Cardiac muscle cell (in vitro differentiated cells and primary cell): ENCODE data around the gene PDZD11. TPM values are rescaled to one million over a fixed set of nuclear protein-coding genes. Genes with fewer than 3 reads are reported as not detected.
A peak's percentile ranks its signal among the peaks of the same experiment; 100 is the strongest.

ENCODE experiments used
- DNase-seq, 2 donors: peaks; one replicate each; pipeline versions ENCODE4 v3.0.0 to v3.0.0-alpha.2; 2010 to 2017; ENCODE audit warnings: low read depth in 1 of 2, low spot score in 1 of 2
- H3K27ac ChIP-seq: fragments of 200-600 bp; sonication (generic); 2 replicates; pipeline ENCODE4 v1.5.1; 2016
- H3K27me3 ChIP-seq: fragments of 200-600 bp; sonication (generic); 2 replicates; pipeline ENCODE4 v1.6.0; 2016; ENCODE audit warnings: control low read depth
- H3K36me3 ChIP-seq: fragments of 200-600 bp; sonication (generic); 2 replicates; pipeline ENCODE4 v1.5.1; 2016; ENCODE audit warnings: control low read depth
- H3K4me1 ChIP-seq: fragments of 200-600 bp; sonication (generic); 2 replicates; pipeline ENCODE4 v1.8.1; 2017; ENCODE audit warnings: low read depth, mild to moderate bottlenecking, mixed run types
- H3K4me3 ChIP-seq: fragments of 200-600 bp; sonication (generic); 2 replicates; pipeline ENCODE4 v1.5.1; 2016; ENCODE audit warnings: mild to moderate bottlenecking
- H3K9me3 ChIP-seq: fragments of 200-600 bp; sonication (generic); 2 replicates; pipeline ENCODE4 v1.5.1; 2017; ENCODE audit warnings: low read depth, mild to moderate bottlenecking, control low read depth
- polyA plus RNA-seq: library from polyadenylated mRNA; unstranded; fragments of >200 nt; fragmentation: Nextera tagmentation; extraction: Ambion mirVana; gene quantifications from 2 replicates; pipeline ENCODE4 v1.2.1, GENCODE V29; 2016
- total RNA-seq: library from RNA; depleted of rRNA; stranded (reverse); fragments of >200 nt; gene quantifications from 2 replicates; pipeline ENCODE4 v1.2.3, GENCODE V29; 2016
- TF ChIP-seq, protein P1 (sequence below): IDR thresholded peaks from 2 replicates; pipeline ENCODE4 v1.5.1; 2012; ENCODE audit warnings: low read depth, mild to moderate bottlenecking, low read length

The PDZD11 gene
- total and polyA plus RNA-seq, 2 experiments from 2014 or later, result 26.3 to 75.8 TPM

DNA sequence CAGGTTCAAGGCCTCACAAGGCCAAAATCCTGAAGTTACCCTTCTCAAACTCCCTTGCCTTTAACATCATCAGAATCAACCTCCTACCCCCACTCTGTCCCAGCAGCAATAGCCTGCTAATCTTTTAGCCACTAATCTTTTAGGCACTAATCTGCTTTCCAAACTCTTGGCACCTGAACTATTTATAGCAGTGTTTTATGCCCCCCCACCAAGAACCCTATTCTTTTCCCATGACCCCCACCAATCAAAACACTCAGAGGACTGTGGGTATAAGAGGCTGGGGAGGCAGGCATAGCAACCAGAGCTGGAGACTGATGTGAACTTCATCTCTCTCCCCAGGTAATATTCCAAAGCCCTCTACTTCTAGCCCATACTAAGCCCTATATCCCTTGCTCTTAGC lies 21.7 kb downstream of the PDZD11 start, which contains the start of gene ARR3:
ARR3 (plus strand) TSS at position 301 of the 400 bp plus-strand sequence. CDS start 1,052 bp downstream, outside the sequence.
- Histone ChIP-seq H3K27ac (no peak within 1 kb of the TSS), H3K9me3 (no peaks in the 10 kb centered on the region), H3K4me3 (no peak within 1 kb of the TSS), H3K36me3 (no peaks in the 10 kb centered on the region), H3K4me1 (no peaks in the 10 kb centered on the region), H3K27me3 (no peaks in the 10 kb centered on the region)
- TF ChIP-seq, protein P1, sequence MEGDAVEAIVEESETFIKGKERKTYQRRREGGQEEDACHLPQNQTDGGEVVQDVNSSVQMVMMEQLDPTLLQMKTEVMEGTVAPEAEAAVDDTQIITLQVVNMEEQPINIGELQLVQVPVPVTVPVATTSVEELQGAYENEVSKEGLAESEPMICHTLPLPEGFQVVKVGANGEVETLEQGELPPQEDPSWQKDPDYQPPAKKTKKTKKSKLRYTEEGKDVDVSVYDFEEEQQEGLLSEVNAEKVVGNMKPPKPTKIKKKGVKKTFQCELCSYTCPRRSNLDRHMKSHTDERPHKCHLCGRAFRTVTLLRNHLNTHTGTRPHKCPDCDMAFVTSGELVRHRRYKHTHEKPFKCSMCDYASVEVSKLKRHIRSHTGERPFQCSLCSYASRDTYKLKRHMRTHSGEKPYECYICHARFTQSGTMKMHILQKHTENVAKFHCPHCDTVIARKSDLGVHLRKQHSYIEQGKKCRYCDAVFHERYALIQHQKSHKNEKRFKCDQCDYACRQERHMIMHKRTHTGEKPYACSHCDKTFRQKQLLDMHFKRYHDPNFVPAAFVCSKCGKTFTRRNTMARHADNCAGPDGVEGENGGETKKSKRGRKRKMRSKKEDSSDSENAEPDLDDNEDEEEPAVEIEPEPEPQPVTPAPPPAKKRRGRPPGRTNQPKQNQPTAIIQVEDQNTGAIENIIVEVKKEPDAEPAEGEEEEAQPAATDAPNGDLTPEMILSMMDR, result no peak
- DNase-seq, result no peak

DNA sequence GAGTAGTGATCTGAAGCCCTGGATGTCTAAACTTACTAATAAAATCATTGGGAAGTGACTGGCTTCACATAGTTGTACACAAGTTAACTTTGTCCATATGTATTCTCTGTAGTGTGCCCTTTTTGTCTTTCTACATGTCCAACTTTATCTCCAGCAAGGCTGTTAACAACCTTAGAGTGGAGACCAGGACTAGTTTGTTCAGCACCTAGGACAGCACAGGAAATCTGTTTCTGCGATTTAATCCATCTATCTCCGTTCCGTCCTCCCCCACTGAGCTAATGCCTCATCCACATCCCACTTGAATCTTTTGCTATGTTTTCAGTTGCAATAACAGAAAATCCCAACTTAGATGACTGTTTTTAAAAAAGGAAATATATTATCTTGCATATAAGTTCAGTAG lies 24.9 kb downstream of the PDZD11 start:
- TF ChIP-seq, protein P1, result no peak
- H3K9me3 ChIP-seq, result no peaks in the 10 kb centered on the region
- H3K4me1 ChIP-seq, result no peaks in the 10 kb centered on the region
- no peak overlapping the region for H3K27ac ChIP-seq
- DNase-seq, result peak; percentile 9 to 12
- no peaks in the 10 kb centered on the region for H3K36me3 ChIP-seq
- H3K4me3 ChIP-seq, result no peak overlapping the region
- no peaks in the 10 kb centered on the region for H3K27me3 ChIP-seq

DNA sequence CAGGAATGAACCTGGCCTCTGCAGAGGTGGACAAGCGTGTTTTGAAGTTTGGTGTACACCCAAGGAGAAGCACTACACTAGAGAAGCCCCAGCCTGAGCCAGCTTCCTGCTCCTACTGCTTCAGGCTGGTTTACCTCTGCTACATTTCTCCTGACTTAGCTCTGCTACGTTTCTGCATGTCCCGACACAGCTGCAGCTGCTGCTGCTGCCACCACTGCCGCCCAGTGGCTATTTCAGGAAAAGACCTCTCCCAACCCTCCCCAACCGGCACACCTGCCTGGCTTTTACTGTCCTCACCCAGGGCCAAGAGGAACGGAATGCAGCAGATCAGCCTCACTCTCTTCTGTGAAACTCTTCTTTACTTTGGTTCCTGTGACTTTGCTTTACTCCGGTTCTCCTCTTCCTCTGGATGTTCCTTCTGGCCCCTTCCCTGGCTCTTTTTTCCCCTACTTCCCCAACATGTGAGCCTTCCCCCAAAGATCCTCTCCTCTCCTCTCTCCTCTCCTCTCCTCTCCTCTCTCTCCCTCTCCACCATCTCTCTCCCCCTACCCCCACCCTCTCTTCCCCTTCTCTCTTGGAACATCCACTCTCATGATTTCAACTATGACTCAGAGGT lies 26.7 kb downstream of the PDZD11 start:
- no peaks in the 10 kb centered on the region for H3K9me3 ChIP-seq
- peak; percentile 48 to 62 for DNase-seq
- H3K27me3 ChIP-seq, result no peaks in the 10 kb centered on the region
- H3K27ac ChIP-seq, result no peak overlapping the region
- TF ChIP-seq, protein P1, result peak; percentile 66
- no peak overlapping the region for H3K4me3 ChIP-seq
- no peaks in the 10 kb centered on the region for H3K36me3 ChIP-seq
- no peaks in the 10 kb centered on the region for H3K4me1 ChIP-seq

DNA sequence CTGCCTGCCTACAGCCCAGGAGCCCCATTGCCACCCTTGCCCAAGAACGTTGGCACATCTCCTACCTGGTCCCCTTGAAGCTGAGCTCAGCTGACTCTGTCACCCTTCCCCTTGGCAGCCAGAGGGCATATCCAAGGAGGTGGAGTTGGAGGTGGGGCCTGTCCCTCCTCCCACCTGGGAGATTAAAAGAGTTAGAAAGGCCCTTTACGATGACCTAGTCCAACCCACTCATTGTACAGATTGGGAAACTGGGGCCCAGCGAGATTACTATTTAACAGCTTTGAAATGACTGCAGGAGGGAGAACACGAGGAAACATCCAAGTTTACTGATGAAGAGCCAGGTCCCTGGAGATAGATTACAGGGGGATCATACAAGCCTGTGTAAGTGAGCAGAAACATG lies 29.6 kb downstream of the PDZD11 start, which contains the start of gene P2RY4:
P2RY4 (minus strand) TSS at position 101 of the 400 bp plus-strand sequence. CDS start 580 bp downstream, outside the sequence.
- Histone ChIP-seq H3K4me1 (no peaks in the 10 kb centered on the region), H3K9me3 (no peaks in the 10 kb centered on the region), H3K27me3 (no peaks in the 10 kb centered on the region), H3K36me3 (no peaks in the 10 kb centered on the region), H3K27ac (no peak within 1 kb of the TSS), H3K4me3 (no peak within 1 kb of the TSS)
- no peak for DNase-seq
- TF ChIP-seq, protein P1, result no peak

DNA sequence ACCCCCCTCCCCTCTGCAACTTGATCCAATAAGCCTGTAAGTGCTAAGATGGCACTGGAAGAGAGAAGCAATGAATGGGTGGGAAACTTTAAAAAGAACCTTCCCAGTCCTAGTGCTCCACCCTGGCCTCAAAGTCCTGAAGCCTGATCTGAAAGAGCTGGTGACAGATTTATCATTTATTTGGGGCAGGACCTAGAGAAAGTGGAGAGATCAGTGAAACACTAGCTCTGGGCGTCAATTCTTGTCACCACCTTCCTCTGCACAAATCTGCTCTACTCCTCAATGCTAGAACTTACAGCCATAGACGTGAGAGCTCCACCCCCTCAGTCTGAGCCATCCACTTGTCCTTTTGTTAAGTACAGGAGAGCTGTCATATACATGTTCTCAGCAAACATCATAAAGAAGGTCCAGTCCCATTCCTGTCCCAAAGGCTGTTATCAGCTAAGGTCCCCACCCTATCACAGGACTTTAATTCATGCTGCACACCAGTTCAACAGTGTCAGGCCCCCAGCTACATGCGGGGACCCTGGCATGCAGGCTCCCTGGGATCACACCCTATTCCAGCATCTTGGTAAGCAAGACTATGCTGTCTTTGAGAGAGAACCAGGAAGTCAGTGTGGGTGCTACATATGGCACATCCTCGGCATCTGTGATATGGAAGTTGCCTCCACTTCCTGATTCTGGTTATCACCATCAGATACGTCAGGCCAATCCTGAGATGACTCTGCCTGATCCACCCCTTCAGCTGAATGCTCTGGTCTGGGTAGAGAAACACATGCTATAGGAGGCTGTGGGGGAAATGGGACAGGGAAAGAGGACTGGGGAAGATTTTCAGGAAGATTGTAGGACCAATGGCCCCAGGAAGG lies 32.1 kb downstream of the PDZD11 start:
- Histone ChIP-seq H3K36me3 (no peaks in the 10 kb centered on the region), H3K9me3 (no peaks in the 10 kb centered on the region), H3K4me1 (no peaks in the 10 kb centered on the region), H3K4me3 (no peak overlapping the region), H3K27me3 (no peaks in the 10 kb centered on the region), H3K27ac (no peak overlapping the region)
- TF ChIP-seq, protein P1, result no peak
- DNase-seq, result no peak
